Spinal cord (tissue), 10 donors: ENCODE results near the gene RGS9. TPM values are rescaled to one million over a fixed set of nuclear protein-coding genes. Genes with fewer than 3 reads are reported as not detected.
"Not testable (repeated sequence)": the region's sequence is repeated elsewhere in the genome, so short reads cannot be mapped to it uniquely, and the experiment has no call there.

Source experiments
- DNase-seq, 6 donors: peaks; one replicate each; pipeline versions ENCODE4 v3.0.0 to v3.0.0-alpha.2; 2013 to 2015; ENCODE audit warnings: low spot score in 6 of 6, low read depth in 4 of 6
- H3K27ac ChIP-seq: one replicate; pipeline ENCODE4 v1.5.1; 2013; ENCODE audit warnings: low read depth, low read length, control low read depth
- H3K27me3 ChIP-seq: one replicate; pipeline ENCODE4 v1.6.1; 2013; ENCODE audit warnings: low read length; ENCODE audit not compliant: control insufficient read depth, insufficient read depth
- H3K36me3 ChIP-seq: one replicate; pipeline ENCODE4 v1.6.1; 2013; ENCODE audit warnings: low read length; ENCODE audit not compliant: control insufficient read depth, insufficient read depth
- H3K4me1 ChIP-seq: one replicate; pipeline ENCODE4 v1.6.1; 2013; ENCODE audit warnings: low read length; ENCODE audit not compliant: control insufficient read depth, insufficient read depth
- H3K4me3 ChIP-seq: one replicate; pipeline ENCODE4 v1.5.1; 2013; ENCODE audit warnings: low read depth, low read length, control low read depth
- H3K9me3 ChIP-seq: one replicate; pipeline ENCODE4 v1.6.1; 2013; ENCODE audit warnings: low read length; ENCODE audit not compliant: control insufficient read depth, insufficient read depth
- WGBS: methylation state at CpG from one replicate; pipeline ENCODE4 v1.1.5; 2013; ENCODE audit warnings: missing lambda C conversion rate; ENCODE audit not compliant: insufficient coverage; 5-methylcytosine and 5-hydroxymethylcytosine counted together
- polyA plus RNA-seq, 2 donors: library from polyadenylated mRNA; unstranded; fragments of 120-200 nt; gene quantifications; one replicate each; pipeline ENCODE4 v1.2.1, GENCODE V29; 2013; ENCODE audit not compliant: insufficient read length in 2 of 2
- total RNA-seq, 2 donors: library from RNA; depleted of rRNA in 1 of 2; stranded (reverse); fragments of 120-200 nt in 1 of 2; fragments of >200 nt in 1 of 2; gene quantifications; one replicate each; pipeline versions ENCODE4 v1.2.3 to v1.2.4, GENCODE V29; 2013 to 2014
- donor health status: healthy.

RGS9 gene
- total and polyA plus RNA-seq, 4 donors: 19.1 to 42.4 (median 37.2) TPM

GRCh38 chr17:65109543-65109942, 27.6 kb upstream of the RGS9 start:
- no peak for DNase-seq
- Histone ChIP-seq H3K27ac (no peak overlapping the region), H3K4me3 (no peak overlapping the region), H3K27me3 (no peaks in the 10 kb centered on the region), H3K36me3 (no peaks in the 10 kb centered on the region), H3K9me3 (no peaks in the 10 kb centered on the region), H3K4me1 (peaks cover 22% of the 10 kb centered on the region)
- WGBS: 40% methylated on average over 4 of the region's 6 CpGs

DNA sequence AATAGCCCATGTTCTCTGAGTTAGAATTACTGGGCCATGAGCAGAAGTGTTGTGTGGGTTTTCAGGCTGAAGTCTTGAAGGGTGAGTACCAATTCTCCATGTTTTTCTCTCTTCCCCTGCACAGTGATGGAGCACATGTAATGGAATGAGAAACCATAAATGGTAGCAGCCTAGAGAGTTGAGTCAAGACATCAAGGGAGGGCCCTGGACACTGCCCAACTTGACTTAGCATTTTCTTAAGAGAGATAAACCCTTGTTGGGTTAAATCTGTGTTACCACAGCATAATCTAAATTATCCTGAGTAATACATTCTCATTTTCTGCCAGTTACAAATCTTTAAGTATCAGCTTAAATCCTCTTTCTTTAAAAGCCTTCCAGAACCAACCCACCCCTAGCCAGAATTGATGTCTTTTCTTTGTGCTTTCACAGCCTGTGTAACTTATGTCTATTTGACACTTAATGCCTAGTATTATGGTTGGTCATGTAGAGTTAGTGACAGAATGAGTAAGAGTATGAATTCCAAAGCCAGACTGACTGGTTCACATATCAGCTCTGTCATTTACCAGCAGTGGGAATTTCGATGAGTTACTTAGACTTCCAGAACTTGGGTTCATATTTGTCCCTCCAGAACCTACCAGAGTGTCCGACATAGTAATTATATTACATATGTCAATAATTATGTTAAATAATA, 27.0 kb upstream of the RGS9 start:
- WGBS: no CpG with 5 or more reads among the region's 2 CpGs
- no peak overlapping the region for H3K27ac ChIP-seq
- DNase-seq: no peak
- H3K4me3 ChIP-seq: no peak overlapping the region
- no peaks in the 10 kb centered on the region for H3K36me3 ChIP-seq
- peaks cover 20% of the 10 kb centered on the region for H3K4me1 ChIP-seq
- no peaks in the 10 kb centered on the region for H3K9me3 ChIP-seq
- H3K27me3 ChIP-seq: no peaks in the 10 kb centered on the region

DNA sequence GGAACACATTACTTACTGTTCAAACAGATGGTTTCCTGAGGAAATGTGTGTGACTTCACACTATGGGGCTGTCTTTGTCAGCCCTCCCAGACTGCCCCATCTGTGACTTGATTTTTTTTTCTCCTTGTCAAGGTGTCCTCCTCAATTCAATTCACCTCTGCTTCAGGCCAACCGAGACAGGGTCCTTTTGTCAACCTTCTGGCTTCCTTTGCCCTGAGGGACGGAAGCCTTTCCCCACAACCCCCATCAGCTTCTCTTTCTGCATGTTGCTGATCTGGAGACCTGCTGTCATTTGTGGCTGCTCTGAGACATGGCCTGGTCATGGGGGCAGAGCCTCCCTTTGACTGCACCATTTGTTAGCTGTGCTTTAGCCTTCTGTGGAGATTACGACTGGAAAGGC, 21.3 kb upstream of the RGS9 start:
- DNase-seq: peak in 1 of 6 donors; percentile 76
- WGBS: 53% methylated on average over 2 of the region's 3 CpGs
- no peak overlapping the region for H3K27ac ChIP-seq
- H3K4me1 ChIP-seq: no peaks in the 10 kb centered on the region
- no peaks in the 10 kb centered on the region for H3K36me3 ChIP-seq
- H3K27me3 ChIP-seq: no peaks in the 10 kb centered on the region
- no peak overlapping the region for H3K4me3 ChIP-seq
- H3K9me3 ChIP-seq: no peaks in the 10 kb centered on the region

- H3K36me3 ChIP-seq, H3K4me1 ChIP-seq, H3K27ac ChIP-seq, DNase-seq, H3K4me3 ChIP-seq, H3K27me3 ChIP-seq, H3K9me3 ChIP-seq: not testable (repeated sequence)
- no CpG with 5 or more reads among the region's 5 CpGs for WGBS
Observed at GRCh38 chr17:65116515-65116914, 20.7 kb upstream of the RGS9 start.

DNA sequence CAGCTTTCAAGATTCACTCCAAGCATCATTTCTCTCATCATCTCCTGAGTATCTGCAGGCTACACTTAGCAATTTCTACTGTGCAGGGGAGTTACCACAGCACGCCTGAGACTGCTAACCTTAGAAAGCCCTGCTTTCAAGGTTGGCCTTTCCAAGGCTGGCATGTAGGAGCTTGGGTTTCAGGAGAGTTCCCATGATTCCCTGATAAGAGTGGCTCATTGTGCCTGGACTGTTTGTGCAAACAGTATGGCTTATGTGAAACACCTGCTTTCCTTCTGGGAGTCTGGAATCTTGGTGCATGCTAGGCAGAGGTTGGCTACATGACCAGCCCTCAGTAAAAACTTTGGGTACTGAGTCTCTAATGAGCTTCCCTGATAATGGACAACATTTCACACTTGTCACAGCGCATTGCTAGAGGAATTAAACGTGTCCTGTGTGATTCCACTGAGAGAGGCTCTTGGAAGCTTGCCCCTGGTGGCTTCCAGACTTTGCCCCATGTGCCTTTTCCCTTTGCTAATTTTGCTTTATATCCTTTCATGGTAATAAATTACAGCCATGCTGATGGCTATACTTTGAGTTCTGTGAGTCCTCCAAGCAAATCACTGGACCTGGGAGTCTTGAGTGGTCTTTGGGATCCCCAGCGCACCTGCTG, 19.7 kb upstream of the RGS9 start:
- Histone ChIP-seq H3K36me3 (no peaks in the 10 kb centered on the region), H3K4me1 (peaks cover under 1% of the 10 kb centered on the region), H3K27me3 (no peaks in the 10 kb centered on the region), H3K27ac (no peak overlapping the region), H3K9me3 (no peaks in the 10 kb centered on the region), H3K4me3 (no peak overlapping the region)
- DNase-seq: no peak
- WGBS: 75% methylated on average over 4 of the region's 4 CpGs

GRCh38 chr17:65121368-65121767, 15.8 kb upstream of the RGS9 start:
- DNase-seq: no peak
- no peak overlapping the region for H3K4me3 ChIP-seq
- no peaks in the 10 kb centered on the region for H3K9me3 ChIP-seq
- peaks cover 11% of the 10 kb centered on the region for H3K4me1 ChIP-seq
- no peaks in the 10 kb centered on the region for H3K27me3 ChIP-seq
- H3K27ac ChIP-seq: no peak overlapping the region
- WGBS: 78% methylated on average over 1 of the region's 6 CpGs
- H3K36me3 ChIP-seq: no peaks in the 10 kb centered on the region

DNA sequence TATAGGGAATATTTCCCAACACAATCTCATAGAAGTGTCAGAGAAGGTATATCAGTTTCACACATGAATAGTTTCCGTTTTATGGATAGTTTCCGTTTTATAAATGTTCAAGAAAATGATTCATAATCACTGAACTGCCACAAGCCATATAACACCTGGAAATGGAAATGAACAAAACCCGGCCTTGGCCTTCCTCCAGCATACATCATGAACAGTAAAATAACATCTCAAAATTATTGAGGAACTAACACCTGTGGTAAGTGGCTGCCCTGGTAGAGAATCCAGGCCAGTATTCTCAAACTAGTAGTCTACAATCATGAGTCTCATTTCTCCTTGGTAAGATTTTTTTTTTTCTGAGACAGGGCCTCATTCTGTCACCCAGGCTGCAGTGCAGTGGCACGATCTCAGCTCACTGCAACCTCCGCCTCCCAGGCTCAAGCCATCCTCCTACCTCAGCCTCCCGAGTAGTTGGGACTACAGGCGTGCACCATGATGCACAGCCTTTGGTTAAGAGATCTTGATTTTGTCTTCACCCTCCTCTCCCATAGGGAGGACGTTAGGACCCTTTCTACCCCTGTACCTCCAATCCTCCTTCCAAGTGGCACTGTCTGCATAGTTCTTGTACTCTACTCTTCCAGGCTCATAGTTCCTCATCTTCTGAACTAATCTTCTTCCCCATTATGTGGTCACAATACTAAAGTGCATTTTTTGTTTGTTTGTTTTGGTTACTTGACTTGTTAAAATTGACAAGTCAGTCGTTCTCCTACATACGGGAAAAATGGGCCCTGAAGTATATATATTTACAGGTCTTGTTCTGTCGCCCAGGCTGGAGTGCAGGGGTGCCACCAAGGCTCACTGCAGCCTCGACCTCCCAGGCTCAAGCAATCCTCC, 15.0 kb upstream of the RGS9 start:
- DNase-seq: no peak
- Histone ChIP-seq H3K4me1 (peaks cover 11% of the 10 kb centered on the region), H3K9me3 (no peaks in the 10 kb centered on the region), H3K27me3 (no peaks in the 10 kb centered on the region), H3K36me3 (no peaks in the 10 kb centered on the region), H3K4me3 (peak overlapping the region; percentile 98), H3K27ac (no peak overlapping the region)
- 91% methylated on average over 5 of the region's 12 CpGs for WGBS

DNA sequence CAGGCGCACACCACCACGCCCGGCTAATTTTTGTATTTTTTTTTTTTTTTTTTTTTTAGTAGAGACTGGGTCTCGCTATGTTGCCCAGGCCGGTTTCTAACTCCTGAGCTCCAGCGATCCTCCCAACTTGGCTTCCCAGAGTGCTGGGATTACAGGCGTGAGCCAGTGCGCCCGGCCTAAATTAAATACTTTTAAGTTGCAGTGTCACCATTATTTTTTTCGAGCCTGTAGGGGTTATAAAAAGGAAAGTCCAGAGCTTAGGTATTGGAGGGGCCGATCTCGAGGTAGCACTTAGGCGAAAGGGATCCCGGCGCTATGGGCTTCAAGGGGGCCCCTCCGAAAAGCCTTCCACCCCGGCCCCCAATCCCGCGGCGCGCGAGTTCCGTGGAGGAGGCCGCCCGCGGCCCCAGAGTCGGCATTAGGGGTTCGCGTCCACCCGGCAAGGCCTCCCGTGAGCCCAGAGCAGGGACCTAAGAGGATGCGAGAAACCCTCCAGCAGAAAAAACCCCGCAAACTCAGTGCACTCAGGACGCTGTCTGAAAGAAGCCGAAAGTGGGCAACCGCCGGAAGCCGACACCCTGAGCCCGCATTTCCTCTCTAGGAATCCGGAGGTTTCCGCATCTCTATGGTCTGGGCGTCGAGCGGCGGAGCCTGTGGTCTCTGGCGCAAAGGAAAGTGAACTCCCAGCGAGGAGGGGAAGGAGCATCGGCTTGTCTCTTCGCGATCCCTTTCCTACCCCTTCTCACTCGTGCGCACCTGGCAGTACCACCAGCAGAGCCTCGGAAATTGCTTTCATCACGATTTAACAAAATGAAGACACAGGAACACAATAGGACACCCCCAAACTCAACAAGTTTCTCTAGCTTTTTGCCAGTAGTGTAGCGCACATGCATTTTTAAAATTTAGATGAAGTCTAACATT, 14.1 kb upstream of the RGS9 start:
- WGBS: 4% methylated on average over 34 of the region's 55 CpGs

More for the DNA sequence above, 14.1 kb upstream of the RGS9 start:
- no peaks in the 10 kb centered on the region for H3K27me3 ChIP-seq
- peak overlapping the region; percentile 94 for H3K27ac ChIP-seq
- H3K4me3 ChIP-seq: peak overlapping the region; percentile 98
- H3K36me3 ChIP-seq: no peaks in the 10 kb centered on the region
- H3K4me1 ChIP-seq: peaks cover 11% of the 10 kb centered on the region
- DNase-seq: peak; percentile 77 to 97 (median 88)
- no peaks in the 10 kb centered on the region for H3K9me3 ChIP-seq
